ENCODE data around the gene APLNR. TPM values are rescaled to one million over a fixed set of nuclear protein-coding genes. Genes with fewer than 3 reads are reported as not detected.
A peak's percentile ranks its signal among the peaks of the same experiment; 100 is the strongest.

The APLNR gene
- total RNA-seq, 8 experiments from 2014 or later: 0.09 to 3.1 (median 0.48) TPM

DNA sequence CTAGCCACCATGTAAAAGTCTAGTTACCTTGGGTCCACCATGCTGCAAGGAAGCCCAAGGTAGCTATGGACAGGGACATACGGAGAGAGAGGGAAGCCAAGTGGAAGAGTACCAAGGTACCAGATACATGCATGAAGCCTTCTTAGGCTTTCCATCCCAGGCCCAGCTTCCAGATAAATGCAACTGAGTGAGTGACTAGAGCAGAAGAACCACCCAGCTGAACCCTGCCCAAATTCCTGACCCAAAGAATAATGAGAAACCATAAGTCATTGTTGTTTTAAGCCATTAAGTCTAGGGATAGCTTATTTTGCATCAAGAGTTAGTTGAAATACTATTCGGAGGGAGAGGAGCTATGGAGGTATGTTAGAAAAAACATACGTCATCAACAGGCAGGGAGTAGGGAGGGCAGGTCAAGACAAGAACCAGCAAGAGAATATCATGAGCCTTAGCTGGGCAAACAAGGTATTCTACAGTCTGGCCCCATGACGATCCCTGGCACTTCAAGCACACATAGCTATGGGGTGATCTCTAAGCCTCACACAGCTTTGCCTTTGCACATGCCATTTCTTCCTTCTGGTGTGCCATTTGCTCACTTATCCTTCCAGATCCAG, 36.5 kb upstream of the APLNR start:
- WGBS, 10 experiments: 11 to 86% (median 78%) methylated on average over 1 to 4 of the region's 4 CpGs; no CpG with 5 or more reads in 2 of the 10 experiments
- no peak for ATAC-seq (replicated peaks in 6 of 8)
- peaks cover 9% of the 10 kb centered on the region in 2 donors for H3K4me1 ChIP-seq (replicated peaks in 1 of 2)
- H3K27ac ChIP-seq: no peak overlapping the region
- in situ Hi-C loops (cut with MboI; ENCODE audit: low pct_unique_long_range_greater_than_20kb in 2 of 9, low sequenced_read_pairs in 9 of 9, unreplicated experiment in 9 of 9): loop anchor here in 3 of 9 experiments (10.0 to 25.0 kb wide), 3 partner anchors 149 to 1336 kb away; partner anchors contain the start of gene OR5I1 (in 1 of the 3)
- no peak overlapping the region for H3K4me3 ChIP-seq

DNA sequence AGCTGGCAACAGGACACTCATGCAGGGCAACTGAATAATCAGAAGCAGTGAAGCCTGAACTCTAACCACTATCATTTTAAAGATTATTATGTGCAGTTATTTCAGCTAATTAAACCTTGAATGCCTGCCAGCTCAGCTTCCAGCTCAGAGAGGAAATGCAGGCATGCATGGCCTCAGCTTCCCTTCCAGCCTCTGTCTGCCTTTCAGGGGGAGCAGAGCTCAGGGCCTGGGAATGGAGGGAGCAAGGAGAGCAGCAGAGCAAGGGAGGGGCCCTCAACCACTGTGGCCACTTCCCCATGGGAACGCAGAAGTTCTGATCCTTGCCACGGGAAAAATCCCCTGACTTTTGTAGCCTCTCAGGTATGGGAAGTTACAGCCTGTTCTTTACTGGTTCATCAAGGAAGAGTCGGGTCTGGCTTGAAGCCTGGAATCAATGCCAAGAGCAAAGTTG, 32.5 kb upstream of the APLNR start:
- Histone ChIP-seq H3K4me3 (no peak overlapping the region), H3K27ac (no peak overlapping the region), H3K4me1 (replicated peaks in 1 of 2) (no peaks in the 10 kb centered on the region)
- 0 to 86% (median 58%) methylated on average over 1 to 3 of the region's 3 CpGs; no CpG with 5 or more reads in 2 of the 10 experiments for WGBS, 10 experiments
- in situ Hi-C loops (cut with MboI; ENCODE audit: low pct_unique_long_range_greater_than_20kb in 2 of 9, low sequenced_read_pairs in 9 of 9, unreplicated experiment in 9 of 9): loop anchor here in 3 of 9 experiments (10.0 to 25.0 kb wide), 3 partner anchors 145 to 1332 kb away; partner anchors contain the start of gene OR5I1 (in 1 of the 3)
- peak in 2 of 8 experiments; percentile 16 to 35 for ATAC-seq (replicated peaks in 6 of 8)

DNA sequence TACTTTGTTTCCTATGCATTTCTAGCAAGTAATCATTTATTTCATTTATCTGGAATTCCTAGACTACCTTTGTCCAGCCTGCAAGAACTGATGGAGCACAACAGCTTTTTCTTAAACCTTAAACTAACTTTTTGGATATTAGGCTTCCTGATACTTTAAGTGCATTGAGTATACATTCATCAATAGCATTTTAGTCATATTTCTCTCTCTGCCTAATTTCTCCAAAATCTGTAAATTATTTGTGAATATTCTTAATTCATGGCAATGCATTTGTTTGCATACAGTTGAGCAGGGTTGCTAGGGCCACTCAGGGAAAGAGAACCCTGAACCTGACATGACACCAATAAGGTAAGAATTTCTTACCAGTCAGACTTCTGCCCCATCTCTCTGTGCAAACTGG, 29.1 kb upstream of the APLNR start:
- in situ Hi-C loops (cut with MboI; ENCODE audit: low pct_unique_long_range_greater_than_20kb in 2 of 9, low sequenced_read_pairs in 9 of 9, unreplicated experiment in 9 of 9): loop anchor here in 2 of 9 experiments (25.0 kb wide), 2 partner anchors 429 to 1329 kb away; partner anchors contain the start of gene OR5I1 (in 1 of the 2)
- no peak for ATAC-seq (replicated peaks in 6 of 8)
- no peak overlapping the region for H3K4me3 ChIP-seq
- no peaks in the 10 kb centered on the region for H3K4me1 ChIP-seq (replicated peaks in 1 of 2)
- H3K27ac ChIP-seq: no peak overlapping the region

DNA sequence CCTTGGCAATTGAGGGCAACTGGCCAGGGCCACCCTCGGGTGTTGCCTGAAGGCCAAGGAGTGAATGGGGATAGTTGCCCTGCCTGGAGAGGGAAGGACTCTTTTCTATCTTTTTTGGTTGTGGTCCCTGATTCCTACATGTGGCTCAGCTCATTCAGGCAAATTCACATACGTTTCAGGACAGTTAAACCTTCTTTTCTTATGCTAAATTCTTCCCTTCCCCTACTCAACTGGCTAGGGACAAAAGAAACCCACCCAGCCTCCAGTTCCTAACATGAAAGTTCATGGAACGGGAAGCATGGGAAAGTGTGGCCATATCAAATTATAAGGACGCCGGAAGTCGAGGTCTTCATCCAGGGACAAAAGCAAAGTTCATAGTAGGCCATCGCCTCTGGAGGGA, 26.3 kb upstream of the APLNR start:
- in situ Hi-C loops (cut with MboI; ENCODE audit: low pct_unique_long_range_greater_than_20kb in 2 of 9, low sequenced_read_pairs in 9 of 9, unreplicated experiment in 9 of 9): loop anchor here in 2 of 9 experiments (25.0 kb wide), 2 partner anchors 426 to 1326 kb away; partner anchors contain the start of gene OR5I1 (in 1 of the 2)
- 32 to 90% (median 47%) methylated on average over 1 to 7 of the region's 7 CpGs; no CpG with 5 or more reads in 1 of the 10 experiments for WGBS, 10 experiments
- Histone ChIP-seq H3K4me3 (no peak overlapping the region), H3K4me1 (replicated peaks in 1 of 2) (no peaks in the 10 kb centered on the region), H3K27ac (no peak overlapping the region)
- ATAC-seq (replicated peaks in 6 of 8): no peak

DNA sequence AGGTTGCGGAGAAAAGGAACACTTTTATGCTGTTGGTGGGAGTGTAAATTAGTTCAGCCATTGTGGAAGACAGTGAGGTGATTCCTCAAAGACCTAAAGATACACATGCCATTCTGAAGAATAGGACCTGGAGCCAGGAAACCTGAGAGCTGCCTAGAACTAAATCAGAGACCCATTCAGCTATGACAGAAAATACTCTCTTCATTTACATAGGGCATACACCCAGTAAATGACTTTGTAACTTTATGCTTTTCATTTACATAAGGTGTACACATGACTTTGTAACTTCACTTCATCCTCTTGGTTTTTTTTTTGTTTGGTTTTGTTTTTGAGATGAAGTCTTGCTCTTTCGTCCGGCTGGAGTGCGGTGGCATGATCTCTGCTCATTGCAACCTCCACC, 25.1 kb upstream of the APLNR start:
- peak in 3 of 8 experiments; percentile 77 to 96 (median 94) for ATAC-seq (replicated peaks in 6 of 8)
- in situ Hi-C loops (cut with MboI; ENCODE audit: low pct_unique_long_range_greater_than_20kb in 2 of 9, low sequenced_read_pairs in 9 of 9, unreplicated experiment in 9 of 9): loop anchor here in 2 of 9 experiments (25.0 kb wide), 2 partner anchors 425 to 1325 kb away; partner anchors contain the start of gene OR5I1 (in 1 of the 2)
- 0 to 100% (median 67%) methylated on average over 1 to 4 of the region's 4 CpGs; no CpG with 5 or more reads in 1 of the 10 experiments for WGBS, 10 experiments
- no peak overlapping the region for H3K27ac ChIP-seq
- no peaks in the 10 kb centered on the region for H3K4me1 ChIP-seq (replicated peaks in 1 of 2)
- H3K4me3 ChIP-seq: no peak overlapping the region

DNA sequence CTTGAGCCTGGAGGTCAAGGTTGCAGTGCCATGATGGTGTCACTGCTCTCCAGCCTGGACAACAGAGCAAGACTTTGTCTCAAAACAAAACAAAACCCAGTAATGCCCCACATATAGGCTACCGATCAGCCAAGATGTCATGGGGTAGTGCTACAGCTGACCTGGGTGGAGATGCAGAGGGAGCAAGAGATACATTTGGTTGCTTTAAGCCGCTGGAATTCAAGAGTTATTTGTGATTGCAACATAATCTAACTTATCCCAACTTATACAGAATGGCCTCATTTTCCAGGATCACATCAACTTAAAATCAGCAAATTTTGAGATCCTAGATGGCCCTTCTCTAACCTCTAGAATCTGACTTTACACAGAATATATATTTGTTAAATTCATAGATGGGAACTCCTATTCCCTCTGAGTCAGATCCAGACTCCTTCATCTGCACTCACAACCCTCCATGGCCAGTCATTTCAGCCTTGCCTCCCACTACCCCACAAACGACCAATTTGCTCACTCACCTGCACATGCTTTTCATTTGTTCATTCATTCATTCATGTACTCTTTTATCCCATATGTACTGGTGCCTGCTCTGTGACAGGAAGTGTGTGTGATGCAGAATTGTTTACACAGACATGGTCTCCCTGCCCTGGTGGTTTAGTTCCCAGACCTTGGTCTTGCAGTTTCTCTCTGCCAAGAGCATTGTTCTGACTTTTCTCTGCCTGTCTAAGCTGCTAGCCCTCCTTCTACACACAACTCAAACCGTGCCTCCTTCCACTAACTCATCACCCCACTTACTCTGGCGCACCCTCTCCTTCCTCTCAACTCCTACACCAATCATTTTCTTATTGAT, 24.1 kb upstream of the APLNR start:
- H3K27ac ChIP-seq: no peak overlapping the region
- in situ Hi-C loops (cut with MboI; ENCODE audit: low pct_unique_long_range_greater_than_20kb in 2 of 9, low sequenced_read_pairs in 9 of 9, unreplicated experiment in 9 of 9): loop anchor here in 2 of 9 experiments (25.0 kb wide), 2 partner anchors 424 to 1324 kb away; partner anchors contain the start of gene OR5I1 (in 1 of the 2)
- ATAC-seq (replicated peaks in 6 of 8): no peak
- H3K4me1 ChIP-seq (replicated peaks in 1 of 2): no peaks in the 10 kb centered on the region
- 0 to 100% (median 69%) methylated on average over 1 to 4 of the region's 5 CpGs for WGBS, 10 experiments
- no peak overlapping the region for H3K4me3 ChIP-seq

DNA sequence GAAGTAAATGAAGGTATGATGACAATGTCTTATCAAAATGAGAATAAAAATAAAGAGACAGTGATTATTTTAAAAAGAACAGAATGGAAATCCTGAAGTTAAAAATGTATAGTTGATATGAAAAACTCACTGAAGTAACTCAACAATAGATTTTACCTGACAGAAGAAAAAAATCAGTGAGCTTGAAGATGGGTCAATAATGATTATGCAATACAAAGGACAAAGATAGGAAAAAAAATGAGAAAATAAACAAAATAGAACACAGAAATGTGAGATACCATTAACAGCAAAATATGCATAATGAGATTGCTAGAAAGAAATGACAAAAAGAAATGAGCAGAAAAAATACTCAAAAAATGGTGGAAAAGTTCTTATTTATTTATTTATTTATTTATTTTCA, 19.1 kb upstream of the APLNR start:
- in situ Hi-C loops (cut with MboI; ENCODE audit: low pct_unique_long_range_greater_than_20kb in 2 of 9, low sequenced_read_pairs in 9 of 9, unreplicated experiment in 9 of 9): loop anchor here in 5 of 9 experiments (10.0 to 25.0 kb wide), 4 partner anchors 141 to 1319 kb away; partner anchors contain the start of gene OR5I1 (in 1 of the 5)
- no peak for ATAC-seq (replicated peaks in 6 of 8)
- Histone ChIP-seq H3K27ac (no peak overlapping the region), H3K4me3 (no peak overlapping the region), H3K4me1 (replicated peaks in 1 of 2) (no peaks in the 10 kb centered on the region)

DNA sequence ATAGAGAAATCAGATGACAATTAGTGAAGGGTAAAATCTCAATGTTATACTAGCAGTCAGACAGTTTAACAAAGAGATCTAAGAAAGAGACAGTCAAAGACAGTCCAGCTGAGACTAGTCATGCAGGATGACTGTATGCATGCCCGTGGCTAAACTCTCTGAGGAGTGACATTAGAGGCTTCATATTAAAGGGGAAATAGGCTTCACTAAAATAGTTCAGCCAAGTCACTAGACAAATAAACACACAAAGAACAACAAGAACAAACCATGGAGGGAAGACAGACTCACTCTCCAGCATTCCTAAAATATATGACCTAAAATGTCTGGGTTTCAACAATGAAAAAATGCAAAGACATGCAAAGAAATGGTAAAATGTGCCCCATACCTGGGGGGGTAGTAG, 18.6 kb upstream of the APLNR start:
- H3K4me3 ChIP-seq: no peak overlapping the region
- ATAC-seq (replicated peaks in 6 of 8): peak in 4 of 8 experiments; percentile 18 to 58 (median 39)
- in situ Hi-C loops (cut with MboI; ENCODE audit: low pct_unique_long_range_greater_than_20kb in 2 of 9, low sequenced_read_pairs in 9 of 9, unreplicated experiment in 9 of 9): loop anchor here in 5 of 9 experiments (10.0 to 25.0 kb wide), 4 partner anchors 141 to 1318 kb away; partner anchors contain the start of gene OR5I1 (in 1 of the 5)
- WGBS, 10 experiments: 0 to 57% (median 13%) methylated on average over 1 of the region's 1 CpG; no CpG with 5 or more reads in 2 of the 10 experiments
- H3K4me1 ChIP-seq (replicated peaks in 1 of 2): no peaks in the 10 kb centered on the region
- no peak overlapping the region for H3K27ac ChIP-seq

DNA sequence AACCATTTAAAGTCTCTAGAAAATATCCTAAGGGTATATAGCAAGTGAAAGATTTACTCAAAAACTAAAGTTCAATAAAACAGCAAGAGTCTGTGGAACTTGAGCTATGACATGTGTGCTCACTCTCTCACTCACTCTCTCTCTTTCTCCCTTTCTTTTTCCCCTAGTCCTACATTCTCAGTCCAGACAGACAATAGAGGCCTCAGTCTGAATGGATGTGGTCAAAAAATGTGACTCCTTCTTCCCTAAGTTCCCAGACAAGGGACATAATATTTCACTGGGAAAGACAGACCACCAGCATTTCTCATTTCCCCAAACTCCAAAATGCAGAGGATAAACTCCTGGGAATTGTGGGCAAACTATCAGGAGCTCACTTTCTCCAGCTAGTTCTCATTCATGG, 17.6 kb upstream of the APLNR start:
- Histone ChIP-seq H3K4me3 (no peak overlapping the region), H3K27ac (no peak overlapping the region), H3K4me1 (replicated peaks in 1 of 2) (no peaks in the 10 kb centered on the region)
- no peak for ATAC-seq (replicated peaks in 6 of 8)
- in situ Hi-C loops (cut with MboI; ENCODE audit: low pct_unique_long_range_greater_than_20kb in 2 of 9, low sequenced_read_pairs in 9 of 9, unreplicated experiment in 9 of 9): loop anchor here in 5 of 9 experiments (10.0 to 25.0 kb wide), 4 partner anchors 140 to 1317 kb away; partner anchors contain the start of gene OR5I1 (in 1 of the 5)

DNA sequence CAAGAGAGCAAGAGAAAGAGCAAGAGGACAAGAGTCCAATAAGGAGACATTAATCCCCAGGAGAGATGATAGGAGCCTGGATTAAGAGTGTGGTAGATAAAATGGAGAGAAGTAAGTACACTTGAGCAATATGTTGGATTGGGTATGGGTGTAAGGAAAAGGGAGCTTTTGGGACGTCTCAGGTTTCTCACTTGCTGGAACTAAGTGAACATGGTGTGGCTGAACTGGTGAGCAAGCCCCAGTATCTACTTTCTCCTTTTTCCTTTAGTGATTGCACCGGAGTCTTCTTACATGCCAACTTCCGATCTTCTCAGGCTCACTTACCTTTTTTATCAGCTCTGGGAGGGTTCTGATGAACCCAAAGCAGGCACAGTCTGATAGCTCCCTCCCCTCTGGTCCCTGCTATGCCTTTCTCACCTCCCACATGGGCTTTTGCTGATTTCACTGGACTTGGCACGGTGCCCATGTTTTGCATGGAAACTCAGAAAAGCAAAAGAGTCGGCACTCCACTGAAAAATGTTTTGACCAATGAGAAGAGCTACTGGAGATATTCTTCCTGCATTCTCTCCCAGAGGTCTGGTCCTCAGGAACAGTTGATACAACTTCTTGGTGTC, 14.5 kb upstream of the APLNR start:
- ATAC-seq (replicated peaks in 6 of 8): peak in 2 of 8 experiments; percentile 14 to 33
- WGBS, 10 experiments: 0 to 90% (median 36%) methylated on average over 1 to 5 of the region's 5 CpGs; no CpG with 5 or more reads in 1 of the 10 experiments
- Histone ChIP-seq H3K27ac (no peak overlapping the region), H3K4me1 (replicated peaks in 1 of 2) (peaks cover 0 to 5% of the 10 kb centered on the region in 2 donors), H3K4me3 (no peak overlapping the region)
- in situ Hi-C loops (cut with MboI; ENCODE audit: low pct_unique_long_range_greater_than_20kb in 2 of 9, low sequenced_read_pairs in 9 of 9, unreplicated experiment in 9 of 9): loop anchor here in 5 of 9 experiments (10.0 to 25.0 kb wide), 4 partner anchors 137 to 1314 kb away; partner anchors contain the start of gene OR5I1 (in 1 of the 5)

DNA sequence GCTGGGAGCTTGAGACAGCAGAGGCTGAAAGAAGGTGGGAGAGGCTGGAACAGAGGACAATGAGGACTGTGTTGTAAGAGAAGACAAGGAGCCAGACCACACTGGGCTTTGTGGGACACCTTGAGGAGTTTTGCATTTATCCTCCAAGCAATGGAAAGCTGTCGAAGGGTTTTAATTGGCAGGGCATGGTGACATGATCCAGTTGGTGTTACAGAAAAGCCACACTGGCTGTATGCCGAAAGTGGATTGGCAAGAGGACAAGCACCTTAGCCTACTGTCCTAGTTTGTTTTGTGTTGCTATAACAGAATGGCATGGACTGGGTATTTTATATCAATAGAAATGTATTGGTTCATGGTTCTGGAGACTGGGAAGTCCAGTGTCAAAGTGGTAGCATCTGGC, 14.0 kb upstream of the APLNR start:
- 40 to 100% (median 87%) methylated on average over 1 to 2 of the region's 2 CpGs; no CpG with 5 or more reads in 4 of the 10 experiments for WGBS, 10 experiments
- Histone ChIP-seq H3K27ac (no peak overlapping the region), H3K4me1 (replicated peaks in 1 of 2) (peaks cover 0 to 5% of the 10 kb centered on the region in 2 donors), H3K4me3 (no peak overlapping the region)
- in situ Hi-C loops (cut with MboI; ENCODE audit: low pct_unique_long_range_greater_than_20kb in 2 of 9, low sequenced_read_pairs in 9 of 9, unreplicated experiment in 9 of 9): loop anchor here in 5 of 9 experiments (10.0 to 25.0 kb wide), 4 partner anchors 136 to 1314 kb away; partner anchors contain the start of gene OR5I1 (in 1 of the 5)
- ATAC-seq (replicated peaks in 6 of 8): no peak
